DMS153 (cell line): ENCODE data around the gene SMAGP.
"Not testable (repeated sequence)": the region's sequence is repeated elsewhere in the genome, so short reads cannot be mapped to it uniquely, and the experiment has no call there.

ENCODE experiments used
- DNase-seq: peaks from one replicate; lab custom pipeline; 2025; lab: John Stamatoyannopoulos, UW

The SMAGP gene

GRCh38 chr12:51264297-51264696 lies 5.9 kb downstream of the SMAGP start:
- no peak for DNase-seq

GRCh38 chr12:51263341-51263740 lies 6.9 kb downstream of the SMAGP start:
- DNase-seq = no peak

- DNase-seq = no peak
Observed at GRCh38 chr12:51262758-51263177, 7.4 kb downstream of the SMAGP start.

GRCh38 chr12:51259600-51259999 lies 10.6 kb downstream of the SMAGP start:
- DNase-seq = not testable (repeated sequence)

- no peak for DNase-seq
Observed at GRCh38 chr12:51254536-51254935, 15.7 kb downstream of the SMAGP start.

- no peak for DNase-seq
Observed at GRCh38 chr12:51253276-51253675, 16.9 kb downstream of the SMAGP start.

GRCh38 chr12:51247523-51248206 lies 22.6 kb downstream of the SMAGP start:
- peak; percentile 56 for DNase-seq

- DNase-seq = peak; percentile 64
Observed at GRCh38 chr12:51246254-51246853, 23.9 kb downstream of the SMAGP start.

- DNase-seq = no peak
Observed at GRCh38 chr12:51245476-51246253, 24.6 kb downstream of the SMAGP start.

- no peak for DNase-seq
Observed at GRCh38 chr12:51244269-51244668, 25.9 kb downstream of the SMAGP start.

GRCh38 chr12:51242876-51243275 lies 27.3 kb downstream of the SMAGP start:
- DNase-seq = no peak

GRCh38 chr12:51242120-51242519 lies 28.1 kb downstream of the SMAGP start:
- no peak for DNase-seq

GRCh38 chr12:51240971-51241370 lies 29.2 kb downstream of the SMAGP start:
- DNase-seq = no peak

GRCh38 chr12:51238510-51239334 lies 31.5 kb downstream of the SMAGP start, which contains the start of gene DAZAP2:
TSS of gene DAZAP2 (plus strand) at chr12:51238826. CDS start at chr12:51238908, 82 bp downstream.
- peak; percentile 91 for DNase-seq

GRCh38 chr12:51238037-51238509 lies 32.1 kb downstream of the SMAGP start:
- peak; percentile 25 for DNase-seq

- DNase-seq = no peak
Observed at GRCh38 chr12:51234530-51234929, 35.7 kb downstream of the SMAGP start.

- DNase-seq = no peak
Observed at GRCh38 chr12:51232642-51233041, 37.6 kb downstream of the SMAGP start.

- DNase-seq = no peak
Observed at GRCh38 chr12:51229116-51229809, 41.0 kb downstream of the SMAGP start.

GRCh38 chr12:51227962-51228361 lies 42.3 kb downstream of the SMAGP start:
- DNase-seq = no peak

GRCh38 chr12:51227112-51227511 lies 43.1 kb downstream of the SMAGP start:
- DNase-seq = not testable (repeated sequence)

- DNase-seq = no peak
Observed at GRCh38 chr12:51225771-51226170, 44.4 kb downstream of the SMAGP start.
